NCI-H1694 treated with DMSO at 0.1 percent for 48 hours (cell line): ENCODE data around the gene UQCR10.
A peak's percentile ranks its signal among the peaks of the same experiment; 100 is the strongest.

Source experiments
- DNase-seq: peaks from one replicate; lab custom pipeline; 2025; lab: John Stamatoyannopoulos, UW

Gene UQCR10

DNA sequence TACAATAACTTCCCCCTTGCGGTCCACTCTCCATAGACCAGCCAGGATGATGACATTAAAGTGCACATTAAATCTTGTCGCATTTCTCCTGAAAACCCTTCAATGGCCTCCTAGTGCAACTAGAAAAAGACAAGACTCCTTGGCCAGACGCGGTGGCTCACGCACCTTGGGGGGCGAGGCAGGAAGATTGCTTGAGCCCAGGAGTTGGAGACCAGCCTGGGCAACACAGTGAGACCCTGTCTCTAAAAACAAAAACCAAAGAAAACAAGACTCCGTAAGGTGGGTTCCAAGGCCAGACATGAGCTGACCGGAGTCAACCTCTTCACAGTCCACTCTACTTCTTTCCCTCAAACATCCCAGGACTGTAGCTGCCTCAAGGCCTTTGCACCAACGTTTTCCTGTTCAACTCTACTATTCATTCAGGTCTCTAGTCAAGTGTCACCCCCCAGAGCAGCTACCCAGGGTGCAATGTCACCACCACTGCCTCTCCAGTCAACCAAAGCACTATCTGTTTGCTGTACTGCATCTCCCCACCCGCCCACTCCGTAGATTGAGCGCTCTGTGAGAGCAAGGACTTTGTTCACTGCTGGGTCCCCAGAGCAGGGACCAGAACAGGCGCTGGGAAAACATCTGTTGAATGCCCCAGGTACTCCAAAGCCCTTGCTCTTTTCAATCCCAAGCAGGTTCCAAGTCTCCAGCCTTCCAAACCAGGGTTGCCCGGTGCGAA, 1.1 kb upstream of the UQCR10 start:
- DNase-seq: no peak

DNA sequence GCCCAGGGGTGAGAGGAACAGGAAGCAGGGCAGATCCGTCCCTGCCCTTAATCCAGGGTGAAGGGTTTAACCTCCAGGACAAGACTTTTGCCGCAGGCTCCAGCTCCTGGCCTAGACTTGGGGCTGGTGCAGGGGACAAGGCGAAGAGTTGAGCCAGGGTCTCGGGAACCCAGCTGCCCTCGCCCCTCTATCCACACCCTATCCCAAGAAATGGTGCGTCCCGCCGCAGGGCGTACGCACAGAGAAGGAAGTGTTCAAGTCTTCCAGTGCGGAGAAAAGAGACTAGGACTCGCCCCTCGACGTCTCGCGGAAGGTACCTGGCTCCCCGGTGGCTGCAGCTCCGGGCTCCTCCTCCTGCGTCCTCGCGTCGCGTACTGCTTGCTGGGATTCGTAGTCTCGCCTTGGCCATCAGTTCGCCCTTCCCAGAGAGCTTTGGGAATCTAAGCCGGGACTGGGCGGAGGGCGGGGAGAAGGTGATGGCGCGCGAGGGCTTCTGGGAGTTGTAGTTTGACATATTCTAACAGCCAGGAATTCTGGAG, 468 bp upstream of the UQCR10 start, which contains the start of gene ZMAT5:
TSS of gene ZMAT5 (minus strand) at position 376 of the 539 bp plus-strand sequence. CDS start 18,463 bp downstream, outside the sequence.
- peak; percentile 97 for DNase-seq

DNA sequence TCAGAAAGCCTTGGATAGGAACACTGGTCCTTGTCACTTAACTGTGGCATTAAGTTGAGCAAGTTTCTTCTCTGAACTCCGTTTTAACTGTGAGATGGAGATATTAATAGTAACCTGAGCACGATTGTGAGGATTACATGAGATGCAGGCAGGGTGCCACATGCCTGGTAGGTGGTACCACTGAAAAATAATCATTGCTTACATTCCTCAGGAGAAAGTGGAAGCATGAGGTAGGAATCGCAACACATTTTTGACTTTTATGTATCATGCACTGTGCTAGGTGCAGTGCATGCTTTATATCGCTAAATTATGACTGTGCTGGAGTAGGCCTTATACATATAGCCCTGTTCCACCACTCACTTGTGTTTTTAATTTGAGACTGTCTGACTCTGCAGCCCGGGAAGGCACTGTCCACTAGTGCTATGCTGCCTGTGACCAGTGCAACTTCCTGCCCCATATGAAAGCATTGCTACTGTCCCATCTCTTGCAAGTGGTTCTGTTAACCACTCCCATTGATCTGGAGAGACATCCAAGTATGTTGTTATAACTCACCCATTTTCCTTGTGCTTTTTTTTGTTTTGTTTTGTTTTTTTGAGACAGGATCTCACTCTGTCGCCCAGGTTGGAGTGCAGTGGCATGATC, 1.0 kb downstream of the UQCR10 start:
- no peak for DNase-seq

DNA sequence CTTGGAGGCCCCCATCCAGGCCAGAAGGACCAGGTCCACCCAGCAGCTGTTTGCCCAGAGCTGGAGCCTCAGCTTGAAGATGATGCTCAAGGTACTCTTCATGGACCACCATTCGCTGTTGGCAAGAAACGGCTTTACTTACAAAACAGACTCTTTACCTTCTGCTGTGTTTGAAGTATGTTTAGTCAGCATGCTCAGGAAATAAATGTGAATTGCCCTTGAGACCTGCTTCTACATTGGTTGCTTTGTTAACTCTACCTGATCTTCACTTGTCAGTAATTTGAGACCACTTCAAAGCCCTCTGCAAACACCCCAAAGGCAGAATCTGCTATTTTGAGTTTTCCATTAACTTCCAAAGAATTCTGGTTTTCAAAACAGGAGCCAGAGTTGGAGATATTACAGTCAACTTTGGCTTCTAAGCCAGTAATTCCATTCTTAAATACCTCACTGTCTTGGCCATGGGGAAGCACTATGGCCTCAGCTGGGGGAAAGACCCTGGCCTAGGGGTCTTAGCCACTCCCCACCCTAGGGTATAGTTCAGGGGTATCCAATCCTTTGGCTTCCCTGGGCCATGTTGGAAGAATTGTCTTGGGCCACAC, 2.7 kb downstream of the UQCR10 start:
- DNase-seq: no peak

DNA sequence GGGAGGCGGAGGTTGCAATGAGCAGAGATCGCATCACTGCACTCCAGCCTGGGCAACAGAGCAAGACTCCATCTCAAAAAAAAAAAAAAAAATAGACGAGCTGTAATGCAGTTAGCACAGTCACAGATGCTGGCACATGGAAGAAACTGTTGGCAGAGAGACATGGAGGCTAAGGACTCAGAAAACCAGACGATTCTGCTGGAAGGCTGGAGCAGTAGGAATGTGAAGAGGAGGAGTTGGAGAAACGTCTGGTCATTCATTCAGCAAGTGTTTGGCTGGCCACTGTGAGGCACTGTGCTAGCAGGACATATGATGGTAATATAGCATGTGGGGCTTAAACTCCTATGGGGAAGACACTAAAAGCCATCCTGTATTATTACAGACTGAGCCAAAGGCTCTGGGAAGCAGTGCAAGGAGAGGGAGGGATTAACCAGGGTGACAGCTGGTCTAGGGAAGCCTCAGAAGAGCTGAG, 5.0 kb downstream of the UQCR10 start:
- peak; percentile 28 for DNase-seq

DNA sequence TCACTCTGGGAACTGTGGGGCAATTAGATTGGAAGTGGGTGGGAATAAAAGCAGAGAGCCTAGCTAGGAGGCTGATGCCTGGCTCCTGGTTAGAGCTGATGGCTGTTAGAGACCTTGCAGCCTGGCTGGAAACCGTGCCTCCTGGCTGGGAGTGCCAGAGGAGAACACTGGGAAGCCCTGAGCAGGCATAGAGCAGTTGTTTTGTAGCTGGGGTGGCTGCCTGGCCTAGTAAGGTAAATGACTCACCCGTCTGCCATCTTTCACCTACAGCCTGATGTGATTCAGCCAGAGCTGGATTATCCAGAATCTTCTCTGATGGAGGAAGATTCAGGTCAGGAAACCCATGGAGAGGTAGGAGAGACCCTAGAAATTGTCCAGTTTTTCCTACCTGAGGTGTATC, 6.1 kb downstream of the UQCR10 start:
- no peak for DNase-seq

DNA sequence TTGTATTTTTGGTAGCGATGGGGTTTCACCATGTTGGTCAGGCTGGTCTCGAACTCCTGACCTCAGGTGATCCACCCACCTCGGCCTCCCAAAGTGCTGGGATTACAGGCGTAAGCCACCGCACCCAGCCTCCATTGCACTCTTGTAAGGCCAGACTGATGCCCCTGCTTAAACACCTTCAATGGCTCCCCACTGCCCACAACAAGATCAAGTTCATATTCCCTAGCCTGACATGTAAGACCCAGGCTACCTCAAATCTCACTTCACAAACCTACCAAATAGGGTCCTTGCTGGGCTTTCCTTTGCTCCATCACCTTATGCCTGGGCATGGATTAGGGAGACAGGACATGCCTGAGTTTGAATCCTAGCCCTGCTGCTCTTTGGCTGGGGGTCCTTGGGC, 13.1 kb downstream of the UQCR10 start:
- no peak for DNase-seq

DNA sequence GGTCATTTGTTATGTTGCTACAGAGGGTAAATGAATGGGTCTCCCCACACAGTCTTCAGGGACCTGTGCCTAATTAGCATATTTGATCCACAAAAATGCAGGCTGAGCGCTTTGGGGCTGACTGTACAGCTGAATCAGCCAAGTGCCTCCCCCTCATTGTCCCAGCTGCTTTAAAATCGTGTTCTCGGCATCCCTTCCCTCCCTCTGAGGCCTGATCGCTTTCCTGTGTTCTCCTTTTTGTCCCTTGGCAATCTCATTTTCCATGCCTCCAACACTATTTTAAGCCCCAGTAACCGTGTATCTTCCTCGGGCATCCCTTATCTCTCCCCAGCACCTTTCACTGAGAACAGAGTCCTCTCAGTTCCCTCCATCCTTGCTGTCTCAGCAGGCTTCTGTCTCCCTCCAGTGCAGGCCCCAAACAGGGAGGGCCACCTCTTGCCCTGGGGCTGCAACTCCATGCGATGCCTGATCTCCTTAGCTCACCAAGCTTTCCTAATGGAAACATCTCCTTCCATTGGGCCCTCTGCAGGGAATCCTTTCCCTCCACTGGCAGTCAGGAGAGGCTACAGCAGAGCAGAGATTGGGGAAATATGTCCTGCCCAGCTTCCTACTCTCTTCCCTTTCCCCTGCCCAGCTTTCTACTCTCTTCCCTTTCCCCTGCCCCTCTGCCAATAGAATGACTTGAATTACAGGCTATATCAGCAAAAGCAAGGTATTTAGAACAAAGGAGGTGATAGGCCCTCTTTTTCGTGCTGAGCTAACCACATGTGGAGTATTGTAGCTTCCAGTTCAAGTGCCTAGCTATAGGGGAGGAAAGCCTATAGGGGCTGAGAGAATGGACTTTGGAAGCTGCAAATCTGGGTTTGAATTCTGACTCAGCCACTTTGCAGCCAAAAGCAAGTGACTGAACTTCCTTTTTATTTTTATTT, 13.8 kb downstream of the UQCR10 start:
- DNase-seq: no peak

DNA sequence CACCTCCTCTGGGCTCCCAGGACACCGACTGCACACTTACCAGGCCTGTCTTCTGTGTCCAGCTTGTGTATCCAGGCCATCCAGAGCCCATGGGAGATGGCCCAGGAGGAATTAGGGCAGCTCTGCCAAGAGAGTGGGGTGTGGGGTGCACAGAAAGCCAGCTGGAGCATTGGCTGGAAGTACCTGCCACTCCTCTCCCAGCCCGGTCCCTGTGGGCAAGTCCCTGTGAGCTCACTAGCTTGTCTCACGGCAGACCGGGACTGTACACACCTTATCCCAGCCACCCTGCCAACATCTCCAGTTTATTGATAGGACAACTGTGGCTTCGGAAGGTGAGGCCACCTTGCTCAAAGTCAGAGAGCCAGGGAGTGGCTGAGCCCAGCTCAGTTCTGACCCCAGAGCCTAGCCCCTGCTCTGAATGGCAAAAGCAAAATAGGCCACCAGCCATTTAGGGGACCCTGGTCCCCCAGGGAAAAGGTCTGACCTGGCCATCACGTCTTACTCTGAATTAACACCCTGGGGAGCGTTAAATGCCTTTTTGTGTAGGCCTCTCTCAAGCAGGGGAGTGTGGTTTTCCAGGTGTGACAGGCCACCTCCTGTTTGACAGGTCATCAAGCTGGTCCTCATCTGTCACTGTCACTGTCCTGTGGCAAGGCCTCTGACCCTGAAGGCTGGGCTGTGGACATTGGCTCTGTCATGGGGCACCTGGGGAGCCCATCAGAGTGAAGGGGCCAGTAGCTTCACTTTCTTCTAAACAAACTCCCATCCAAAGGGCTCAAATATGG, 15.1 kb downstream of the UQCR10 start:
- DNase-seq: no peak

DNA sequence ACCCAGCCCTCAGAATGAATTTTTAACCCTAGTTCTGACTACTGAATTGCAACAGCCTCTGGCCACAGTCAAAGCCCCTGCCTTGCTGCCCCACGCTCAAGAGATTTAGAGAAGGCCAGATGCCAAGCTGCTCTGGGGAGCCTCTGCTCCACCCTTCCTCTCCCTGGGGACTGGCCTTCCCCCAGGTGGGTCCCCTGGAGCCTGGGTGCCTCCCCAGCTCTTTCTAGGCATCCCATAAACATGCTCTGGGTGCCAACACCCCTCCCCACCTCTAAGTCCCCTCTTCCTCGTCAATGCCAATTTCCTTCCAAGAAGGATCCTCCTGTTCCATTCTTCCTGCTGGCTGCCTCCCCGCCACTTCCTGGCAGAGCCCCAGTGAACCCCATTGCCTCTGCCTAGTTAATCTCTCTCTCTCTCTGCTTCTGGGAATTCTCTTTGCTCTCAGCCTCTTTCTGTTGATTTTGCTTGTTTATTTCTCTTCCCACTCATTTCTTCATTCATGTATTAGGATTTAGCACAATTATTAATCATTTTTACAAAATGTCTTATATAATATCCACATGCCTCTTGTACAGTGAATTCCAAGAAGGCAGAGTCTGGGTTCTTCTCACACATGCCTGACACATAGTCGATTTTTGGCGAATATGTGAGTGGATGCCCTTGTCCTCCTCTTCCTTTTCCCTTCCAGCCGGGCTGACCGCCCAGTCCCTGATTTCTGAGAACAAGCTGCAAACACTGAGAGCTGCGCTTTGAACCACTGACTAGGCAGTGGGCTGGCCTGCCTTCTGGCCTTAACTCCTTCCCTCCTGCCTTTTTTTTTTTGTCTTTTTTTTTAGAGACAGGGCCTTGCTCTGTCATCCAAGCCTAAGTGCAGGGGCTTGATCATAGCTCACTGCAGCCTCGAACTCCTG, 17.5 kb downstream of the UQCR10 start:
- no peak for DNase-seq

DNA sequence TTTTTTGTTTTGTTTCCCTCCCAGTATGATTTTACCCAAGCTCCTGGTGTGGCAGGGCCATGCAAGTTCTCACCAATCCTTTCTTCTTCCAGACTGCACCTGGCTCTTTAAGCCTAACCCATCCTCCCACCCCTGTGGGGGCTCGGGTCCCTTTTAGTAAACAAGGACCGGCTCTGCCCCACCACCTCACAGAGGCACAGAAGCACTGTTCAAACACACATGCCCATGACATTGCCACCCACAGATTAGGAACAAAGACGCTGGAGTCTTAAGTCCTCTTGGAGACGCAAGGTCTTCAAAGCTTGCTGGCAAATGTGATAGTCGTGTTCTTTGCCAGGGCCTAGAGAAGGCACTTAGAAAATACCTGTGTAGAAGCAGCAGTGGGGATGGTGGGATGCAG, 18.9 kb downstream of the UQCR10 start:
- DNase-seq: no peak

DNA sequence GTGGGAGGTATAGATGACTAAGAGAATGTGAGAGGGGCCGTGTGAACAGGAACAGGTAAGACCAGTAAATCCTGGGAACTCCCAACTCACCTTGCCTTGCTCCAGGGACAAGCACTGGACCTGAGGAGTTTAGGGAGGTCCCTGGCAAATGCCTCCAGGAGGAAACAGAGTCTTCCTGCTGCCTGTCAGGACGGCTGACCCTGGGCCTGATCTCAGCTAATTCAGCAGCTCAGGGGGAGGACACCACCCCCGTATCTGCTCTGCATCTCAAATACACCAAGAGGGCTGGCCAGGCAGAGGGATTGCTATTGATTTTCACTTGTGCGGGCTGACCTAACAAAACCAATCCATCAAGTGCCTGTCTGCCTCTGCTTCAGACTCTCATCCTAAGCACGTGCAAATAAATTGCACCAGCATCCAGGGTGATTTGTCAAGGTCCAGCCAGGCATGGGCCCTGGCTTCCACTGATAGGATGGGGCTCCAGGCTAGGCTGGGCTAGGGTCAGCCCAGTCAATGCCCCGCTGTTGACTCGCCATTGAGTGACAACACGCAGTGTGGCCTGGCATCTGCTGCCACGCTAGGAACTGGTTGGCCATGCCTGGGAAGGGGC, 20.3 kb downstream of the UQCR10 start:
- DNase-seq: no peak

DNA sequence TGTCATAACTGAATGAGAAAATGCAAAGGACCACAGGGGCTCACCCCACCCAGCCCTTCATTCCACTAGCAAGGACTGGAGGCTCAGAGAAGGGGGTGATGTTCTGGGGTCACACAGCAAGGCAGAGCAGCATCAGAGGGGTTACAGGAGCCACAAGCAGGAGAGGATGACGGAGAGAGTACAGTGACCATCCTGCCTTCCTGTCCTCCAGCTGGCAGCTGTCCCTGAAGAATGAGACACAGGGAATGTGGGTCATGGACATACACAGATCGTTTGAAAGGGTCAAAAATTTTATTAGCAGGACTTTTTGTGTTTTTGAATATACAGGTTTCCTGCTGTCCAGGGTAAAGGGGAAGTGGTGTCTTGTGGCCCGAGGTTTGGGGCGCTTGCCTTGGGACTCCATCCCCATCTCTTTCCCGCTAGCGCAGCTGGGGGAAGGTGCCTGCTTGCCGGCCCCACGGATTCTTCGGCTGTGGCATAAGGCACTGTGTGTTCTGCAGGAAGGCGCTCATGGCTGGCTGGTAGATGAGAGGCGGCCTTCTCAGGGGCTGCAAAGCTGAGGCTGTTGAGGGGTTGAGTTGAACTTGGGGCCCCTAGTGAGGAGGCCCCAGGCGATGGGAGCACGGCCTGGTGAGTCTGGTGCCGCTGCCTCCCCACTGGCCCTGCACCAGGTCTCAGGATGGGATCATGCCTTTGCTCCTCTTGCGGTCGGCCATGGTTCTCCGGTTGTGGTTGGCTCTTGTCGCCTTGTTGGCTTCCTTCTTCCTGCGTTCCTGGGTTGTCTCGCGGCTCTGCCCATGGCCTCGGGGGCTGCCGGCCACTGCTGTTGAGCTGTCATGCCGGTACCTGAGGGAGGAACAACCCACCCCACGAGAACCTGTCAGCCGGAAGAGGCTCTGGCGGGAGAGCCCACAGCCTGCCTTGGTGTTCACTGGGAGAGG, 21.4 kb downstream of the UQCR10 start:
- no peak for DNase-seq

DNA sequence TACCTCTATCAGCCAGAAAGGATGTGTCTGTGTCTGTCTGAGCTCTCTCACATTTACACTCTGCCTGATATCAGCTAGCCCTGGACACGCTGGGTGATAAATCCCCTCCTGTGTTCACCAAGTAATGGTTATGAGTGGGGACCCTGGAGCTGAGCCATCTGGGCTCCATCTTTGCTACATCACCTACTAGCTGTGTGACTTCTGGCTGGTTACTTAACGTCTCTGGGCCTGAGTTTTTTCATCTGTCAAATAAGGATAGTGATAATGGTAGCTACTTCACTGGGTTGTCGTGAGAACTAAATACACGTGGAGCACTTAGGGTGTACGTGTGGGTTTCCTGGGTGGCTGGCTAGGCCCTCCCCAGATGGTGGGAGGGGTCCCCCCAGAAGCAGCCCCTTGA, 22.9 kb downstream of the UQCR10 start:
- no peak for DNase-seq

DNA sequence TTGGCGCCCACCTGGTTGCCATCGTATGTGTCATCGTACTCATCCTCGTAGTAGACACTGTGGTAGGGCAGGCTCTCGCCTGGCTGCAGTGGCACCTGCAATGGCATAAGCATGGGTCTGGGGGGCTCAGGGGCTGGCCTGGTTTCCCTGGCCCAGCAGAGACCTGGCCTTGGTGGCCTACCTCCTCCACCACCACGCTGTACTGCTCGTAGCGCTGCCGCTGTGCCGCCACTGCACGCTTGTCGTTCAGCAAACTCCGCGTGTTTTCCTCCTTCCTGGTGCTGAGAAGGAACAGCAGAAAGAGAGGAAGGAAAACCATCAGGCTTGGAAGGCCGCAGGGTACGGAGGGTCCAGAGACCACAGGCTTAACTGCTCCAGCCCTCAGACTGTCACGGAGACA, 26.2 kb downstream of the UQCR10 start:
- DNase-seq: no peak

DNA sequence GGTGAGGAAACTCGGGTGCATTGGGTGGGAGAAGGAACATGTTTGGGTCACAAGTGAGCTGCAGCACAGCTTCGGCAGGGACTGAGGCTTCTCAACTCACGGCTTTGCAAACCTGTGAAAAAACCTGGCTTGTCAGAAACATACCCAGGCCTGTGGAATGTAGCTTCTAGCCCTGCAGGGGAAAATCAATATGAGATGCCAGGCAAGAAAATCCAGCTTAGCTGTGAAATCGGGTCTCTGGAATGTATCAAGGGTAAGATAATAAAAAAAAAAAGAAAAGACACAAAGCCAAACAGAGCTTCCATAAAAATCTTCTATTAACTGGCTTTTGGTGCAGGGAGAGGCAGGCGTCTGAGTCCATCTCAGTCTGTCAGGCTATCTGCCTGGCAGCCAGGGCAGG, 28.5 kb downstream of the UQCR10 start:
- DNase-seq: no peak

DNA sequence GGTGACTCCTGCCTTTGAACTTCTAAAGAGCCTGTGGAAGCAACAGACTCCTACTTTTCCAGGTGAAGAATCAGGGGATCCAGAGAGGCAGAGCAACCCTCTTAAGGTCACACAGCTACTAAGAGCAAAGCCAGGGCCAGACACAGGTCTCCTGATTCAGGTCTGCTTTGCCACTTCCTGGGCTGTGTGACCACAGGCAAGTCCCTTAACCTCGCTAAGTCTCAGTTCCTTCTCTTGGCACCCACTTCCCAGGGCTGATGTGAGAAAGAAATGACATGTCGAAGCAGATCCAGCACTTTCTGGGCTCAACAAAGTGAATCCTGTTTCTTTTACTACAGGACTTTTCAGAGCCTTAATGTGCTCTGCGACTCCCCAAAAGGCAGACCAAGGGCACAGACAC, 30.2 kb downstream of the UQCR10 start:
- no peak for DNase-seq

DNA sequence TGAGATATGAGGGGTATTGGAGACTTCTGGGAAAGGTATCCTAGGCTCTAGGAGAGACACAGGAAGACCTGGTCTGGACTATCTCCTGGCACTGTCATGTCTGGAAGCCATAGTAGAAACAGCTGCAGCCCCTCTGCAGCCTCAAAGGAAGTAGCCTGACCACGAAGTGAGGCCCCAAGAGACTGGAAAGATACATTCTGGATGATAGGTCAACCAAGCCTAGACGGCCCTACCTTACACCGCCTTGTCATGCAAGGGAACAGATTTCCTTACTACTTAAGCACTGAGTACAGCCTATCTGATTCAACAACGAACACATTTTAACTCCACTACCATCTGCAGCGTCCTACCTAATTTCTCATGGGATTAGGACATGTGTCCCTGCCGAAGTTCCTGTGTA, 31.1 kb downstream of the UQCR10 start:
- no peak for DNase-seq
